GM18520 (cell line): ENCODE results near the gene APBA1.
"Not testable (repeated sequence)": the region's sequence is repeated elsewhere in the genome, so short reads cannot be mapped to it uniquely, and the experiment has no call there.

Source experiments
- ATAC-seq: cut with Tn5 transposase; IDR thresholded peaks from one replicate; pipeline ENCODE4 v1.9.1; 2021; ENCODE audit not compliant: unreplicated experiment

Gene APBA1

GRCh38 chr9:69452110-69452782, 219.9 kb downstream of the APBA1 start:
- ATAC-seq, result no peak

- no peak for ATAC-seq
Measured at GRCh38 chr9:69446496-69446895, 225.7 kb downstream of the APBA1 start.

GRCh38 chr9:69445251-69445650, 226.9 kb downstream of the APBA1 start:
- ATAC-seq, result no peak

- ATAC-seq, result no peak
Measured at GRCh38 chr9:69444791-69445190, 227.4 kb downstream of the APBA1 start.

- no peak for ATAC-seq
Measured at GRCh38 chr9:69444021-69444420, 228.2 kb downstream of the APBA1 start.

- no peak for ATAC-seq
Measured at GRCh38 chr9:69443178-69443577, 229.0 kb downstream of the APBA1 start.

- ATAC-seq, result no peak
Measured at GRCh38 chr9:69442486-69442885, 229.7 kb downstream of the APBA1 start.

GRCh38 chr9:69440254-69440955, 231.8 kb downstream of the APBA1 start:
- not testable (repeated sequence) for ATAC-seq

GRCh38 chr9:69439654-69440053, 232.5 kb downstream of the APBA1 start:
- not testable (repeated sequence) for ATAC-seq

- ATAC-seq, result no peak
Measured at GRCh38 chr9:69433968-69434367, 238.2 kb downstream of the APBA1 start.

- no peak for ATAC-seq
Measured at GRCh38 chr9:69433392-69433791, 238.8 kb downstream of the APBA1 start.

- ATAC-seq, result no peak
Measured at GRCh38 chr9:69432623-69433022, 239.5 kb downstream of the APBA1 start.

GRCh38 chr9:69431777-69432176, 240.4 kb downstream of the APBA1 start:
- ATAC-seq, result no peak

GRCh38 chr9:69431203-69431602, 241.0 kb downstream of the APBA1 start:
- ATAC-seq, result no peak

GRCh38 chr9:69430206-69430605, 242.0 kb downstream of the APBA1 start:
- no peak for ATAC-seq

GRCh38 chr9:69429281-69429680, 242.9 kb downstream of the APBA1 start:
- no peak for ATAC-seq

GRCh38 chr9:69428017-69428785, 244.0 kb downstream of the APBA1 start:
- no peak for ATAC-seq

GRCh38 chr9:69427286-69427685, 244.9 kb downstream of the APBA1 start:
- no peak for ATAC-seq

- no peak for ATAC-seq
Measured at GRCh38 chr9:69425136-69425801, 246.9 kb downstream of the APBA1 start.

GRCh38 chr9:69421908-69422801, 250.0 kb downstream of the APBA1 start:
- ATAC-seq, result no peak
